GM12872 (cell line): ENCODE data around the gene PARL.

Experiments used
- TF ChIP-seq, protein P1 (sequence below): IDR thresholded peaks from 3 replicates; pipeline ENCODE4 v1.5.1; 2011; ENCODE audit warnings: low read depth, mild to moderate bottlenecking, low read length, moderate library complexity; ENCODE audit not compliant: insufficient read depth

PARL gene

GRCh38 chr3:183782576-183783276 lies 102.0 kb downstream of the PARL start:
- TF ChIP-seq, protein P1, sequence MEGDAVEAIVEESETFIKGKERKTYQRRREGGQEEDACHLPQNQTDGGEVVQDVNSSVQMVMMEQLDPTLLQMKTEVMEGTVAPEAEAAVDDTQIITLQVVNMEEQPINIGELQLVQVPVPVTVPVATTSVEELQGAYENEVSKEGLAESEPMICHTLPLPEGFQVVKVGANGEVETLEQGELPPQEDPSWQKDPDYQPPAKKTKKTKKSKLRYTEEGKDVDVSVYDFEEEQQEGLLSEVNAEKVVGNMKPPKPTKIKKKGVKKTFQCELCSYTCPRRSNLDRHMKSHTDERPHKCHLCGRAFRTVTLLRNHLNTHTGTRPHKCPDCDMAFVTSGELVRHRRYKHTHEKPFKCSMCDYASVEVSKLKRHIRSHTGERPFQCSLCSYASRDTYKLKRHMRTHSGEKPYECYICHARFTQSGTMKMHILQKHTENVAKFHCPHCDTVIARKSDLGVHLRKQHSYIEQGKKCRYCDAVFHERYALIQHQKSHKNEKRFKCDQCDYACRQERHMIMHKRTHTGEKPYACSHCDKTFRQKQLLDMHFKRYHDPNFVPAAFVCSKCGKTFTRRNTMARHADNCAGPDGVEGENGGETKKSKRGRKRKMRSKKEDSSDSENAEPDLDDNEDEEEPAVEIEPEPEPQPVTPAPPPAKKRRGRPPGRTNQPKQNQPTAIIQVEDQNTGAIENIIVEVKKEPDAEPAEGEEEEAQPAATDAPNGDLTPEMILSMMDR = no peak

DNA sequence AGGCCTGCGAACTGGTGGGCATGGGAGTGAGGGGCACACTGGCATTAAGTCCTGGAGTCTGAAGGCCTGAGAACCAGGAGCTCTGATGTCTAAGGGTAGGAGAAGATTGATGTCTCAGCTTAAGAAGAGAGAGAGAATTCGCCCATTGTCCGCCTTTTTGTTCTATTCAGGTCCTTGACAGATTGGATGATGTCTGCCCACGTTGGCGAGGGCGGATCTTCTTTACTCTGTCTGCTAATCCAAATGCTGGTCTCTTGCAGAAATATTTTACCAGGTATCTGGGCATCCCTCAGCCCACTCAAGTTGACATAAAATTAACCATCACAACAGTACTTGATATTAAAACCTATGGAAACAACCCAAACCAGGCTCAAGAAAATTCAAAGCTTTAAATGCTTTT lies 103.4 kb downstream of the PARL start:
- TF ChIP-seq, protein P1 = no peak

DNA sequence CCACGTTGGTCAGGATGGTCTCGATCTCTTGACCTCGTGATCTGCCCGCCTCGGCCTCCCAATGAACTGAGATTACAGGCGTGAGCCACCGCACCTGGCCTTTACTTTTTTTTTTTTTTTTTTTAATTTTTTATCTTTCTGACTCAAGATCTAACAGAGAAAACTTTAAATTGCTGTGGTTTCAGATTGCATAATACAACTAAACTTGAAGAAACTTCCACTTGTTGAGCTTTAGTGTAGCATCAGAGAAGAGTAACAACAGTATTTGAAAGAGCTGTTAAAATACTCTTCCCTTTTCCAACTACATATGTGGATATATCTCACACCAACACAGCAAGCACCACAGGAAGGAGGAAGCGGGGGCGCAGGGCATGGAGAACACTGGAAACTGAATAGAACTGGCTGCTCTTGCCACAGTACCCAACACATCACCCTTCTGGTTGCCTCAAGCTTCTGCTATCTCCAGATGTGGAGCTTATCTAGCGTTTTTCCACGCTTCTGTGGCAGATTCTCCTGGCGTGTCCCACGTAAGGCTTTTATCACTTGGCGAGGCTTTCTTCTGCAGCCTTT lies 104.7 kb downstream of the PARL start:
- TF ChIP-seq, protein P1 = no peak
